Thoracic aorta (tissue), 2 donors: Measurements from ENCODE around the gene ZNF674. TPM values are rescaled to one million over a fixed set of nuclear protein-coding genes. Genes with fewer than 3 reads are reported as not detected.
A peak's percentile ranks its signal among the peaks of the same experiment; 100 is the strongest.

Source experiments
- ATAC-seq: fragments of 150-250 bp; one replicate; pipeline ENCODE4 v1.8.0; 2017; ENCODE audit warnings: low read depth; ENCODE audit not compliant: insufficient number of reproducible peaks, low FRiP score
- DNase-seq: peaks from one replicate; pipeline ENCODE4 v3.0.0-alpha.2; 2020; ENCODE audit warnings: low spot score
- H3K27ac ChIP-seq, 2 donors: fragments of 200-600 bp; sonication (generic); 1 replicate in 1 of 2; 2 replicates in 1 of 2; pipeline ENCODE4 v1.5.1; 2016; ENCODE audit warnings: mild to moderate bottlenecking in 2 of 2, moderate library complexity in 2 of 2
- H3K27me3 ChIP-seq: fragments of 200-600 bp; sonication (generic); replicated peaks from 2 replicates; pipeline ENCODE4 v1.6.0; 2016; ENCODE audit warnings: mild to moderate bottlenecking; ENCODE audit not compliant: insufficient read depth
- H3K36me3 ChIP-seq: fragments of 200-600 bp; sonication (generic); one replicate; pipeline ENCODE4 v1.5.1; 2016
- H3K4me1 ChIP-seq, 2 donors: fragments of 200-600 bp; sonication (generic); 1 replicate in 1 of 2; 2 replicates in 1 of 2; pipeline versions ENCODE4 v1.5.1 to v1.6.0; 2016; ENCODE audit warnings: low read depth in 2 of 2, mild to moderate bottlenecking in 1 of 2; ENCODE audit not compliant: control insufficient read depth in 1 of 2
- H3K4me3 ChIP-seq: fragments of 200-600 bp; sonication (generic); 2 replicates; pipeline ENCODE4 v1.5.1; 2016; ENCODE audit warnings: mild to moderate bottlenecking
- H3K9me3 ChIP-seq: fragments of 200-600 bp; sonication (generic); 2 replicates; pipeline ENCODE4 v1.5.1; 2016
- total RNA-seq, 2 donors: library from RNA; depleted of rRNA; stranded (reverse); fragments of >200 nt; gene quantifications; one replicate each; pipeline versions ENCODE4 v1.1.0 to v1.2.3, GENCODE V29; 2016
- TF ChIP-seq, protein P1 (sequence below): fragments of 200-600 bp; sonication (generic); IDR thresholded peaks from one replicate; pipeline ENCODE4 v1.5.1; 2019; ENCODE audit warnings: antibody characterized with exemption

The ZNF674 gene
- total RNA-seq, result 10 to 100 TPM in 1 of 2 donors, 1 to 10 TPM in 1; 8.1 to 15.6 TPM

DNA sequence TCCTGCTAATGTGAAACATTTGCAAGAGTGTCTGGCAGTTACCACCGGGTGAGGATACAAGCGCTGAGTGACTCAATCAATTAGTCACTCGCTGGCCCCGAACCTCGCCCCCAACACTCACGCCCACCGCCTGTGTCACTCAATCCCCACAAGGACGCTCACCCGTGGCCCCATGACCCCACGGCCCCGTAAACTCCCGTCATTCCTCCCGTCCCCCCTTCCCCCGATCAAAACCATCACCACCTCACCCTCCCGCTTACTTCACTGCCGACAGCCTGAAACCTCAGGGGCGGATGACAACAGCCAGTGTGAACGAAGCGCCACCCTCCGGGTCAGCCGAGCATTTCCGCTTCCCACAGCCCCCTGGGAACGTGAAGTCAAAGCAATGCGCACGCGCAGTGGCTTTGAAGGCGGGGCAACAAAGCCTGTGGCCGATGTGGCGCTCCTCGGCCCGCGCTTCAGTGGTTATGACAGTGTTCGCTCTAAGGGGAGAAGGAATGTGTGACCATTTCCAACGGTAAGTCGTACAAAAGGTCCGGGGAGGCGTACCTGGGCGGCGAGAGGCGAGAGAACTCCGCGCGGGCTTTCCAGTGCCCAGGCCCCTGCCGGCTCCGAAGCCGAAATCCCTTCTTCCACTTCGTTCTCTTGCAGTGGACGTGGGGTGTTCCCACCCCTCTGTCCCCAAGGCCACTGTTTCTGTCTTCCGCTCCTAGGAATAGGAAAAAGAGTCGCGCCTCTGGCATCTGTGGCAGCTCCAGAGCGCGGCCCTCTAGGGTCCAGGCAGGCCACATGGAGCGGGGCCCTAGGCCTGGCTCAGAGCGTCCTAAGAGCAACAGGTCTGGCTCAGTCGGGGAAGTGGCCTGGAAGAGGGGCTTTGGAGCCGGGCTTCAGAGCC, at the start of gene ZNF674:
Gene ZNF674 (minus strand): TSS at position 311 of the 895 bp plus-strand sequence. CDS start 3,334 bp downstream, outside the sequence.
- H3K4me3 ChIP-seq, result peak within 1 kb of the TSS; percentile 90
- peak; percentile 77 for ATAC-seq
- DNase-seq, result peak; percentile 56
- TF ChIP-seq, protein P1, sequence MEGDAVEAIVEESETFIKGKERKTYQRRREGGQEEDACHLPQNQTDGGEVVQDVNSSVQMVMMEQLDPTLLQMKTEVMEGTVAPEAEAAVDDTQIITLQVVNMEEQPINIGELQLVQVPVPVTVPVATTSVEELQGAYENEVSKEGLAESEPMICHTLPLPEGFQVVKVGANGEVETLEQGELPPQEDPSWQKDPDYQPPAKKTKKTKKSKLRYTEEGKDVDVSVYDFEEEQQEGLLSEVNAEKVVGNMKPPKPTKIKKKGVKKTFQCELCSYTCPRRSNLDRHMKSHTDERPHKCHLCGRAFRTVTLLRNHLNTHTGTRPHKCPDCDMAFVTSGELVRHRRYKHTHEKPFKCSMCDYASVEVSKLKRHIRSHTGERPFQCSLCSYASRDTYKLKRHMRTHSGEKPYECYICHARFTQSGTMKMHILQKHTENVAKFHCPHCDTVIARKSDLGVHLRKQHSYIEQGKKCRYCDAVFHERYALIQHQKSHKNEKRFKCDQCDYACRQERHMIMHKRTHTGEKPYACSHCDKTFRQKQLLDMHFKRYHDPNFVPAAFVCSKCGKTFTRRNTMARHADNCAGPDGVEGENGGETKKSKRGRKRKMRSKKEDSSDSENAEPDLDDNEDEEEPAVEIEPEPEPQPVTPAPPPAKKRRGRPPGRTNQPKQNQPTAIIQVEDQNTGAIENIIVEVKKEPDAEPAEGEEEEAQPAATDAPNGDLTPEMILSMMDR, result peak; percentile 27
- H3K36me3 ChIP-seq, result no peaks in the 10 kb centered on the region
- no peaks in the 10 kb centered on the region for H3K27me3 ChIP-seq
- H3K27ac ChIP-seq, result peak within 1 kb of the TSS; percentile 85
- H3K4me1 ChIP-seq, result peaks cover 3 to 18% of the 10 kb centered on the region in 2 donors
- no peaks in the 10 kb centered on the region for H3K9me3 ChIP-seq

DNA sequence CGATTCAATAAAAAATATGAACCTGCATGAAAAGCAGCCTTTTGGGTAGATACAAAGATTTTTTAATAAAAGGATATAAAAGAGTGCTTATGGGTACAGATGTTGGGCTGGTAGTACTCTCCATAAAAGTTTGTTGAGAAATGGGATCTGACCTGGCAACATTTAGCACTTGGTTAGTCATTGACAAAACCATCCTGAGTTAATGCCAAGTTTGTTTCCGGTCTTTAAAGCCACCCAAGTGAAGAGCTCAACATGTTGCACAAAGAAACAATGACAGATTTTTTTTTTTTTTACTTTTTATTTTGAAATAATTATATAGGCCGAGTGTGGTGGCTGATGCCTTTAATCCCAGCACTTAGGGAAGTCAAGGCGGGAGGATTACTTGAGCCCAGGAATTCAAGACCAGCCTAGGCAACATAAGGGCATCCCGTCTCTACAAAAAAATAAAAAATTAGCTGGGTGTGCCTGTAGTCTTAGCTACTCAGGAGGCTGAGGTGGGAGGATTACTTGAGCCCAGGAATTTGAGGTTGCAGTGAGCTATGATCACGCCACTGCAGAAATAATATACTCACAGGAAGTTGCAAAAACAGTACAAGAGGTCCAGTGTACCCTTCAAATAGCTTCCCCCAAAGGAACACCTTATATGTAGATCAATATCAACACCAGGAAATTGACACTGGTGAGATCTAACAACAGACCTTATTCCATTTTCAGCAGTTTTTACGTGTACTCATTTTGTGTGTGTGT, 44.9 kb upstream of the ZNF674 start:
- TF ChIP-seq, protein P1, result no peak
- DNase-seq (no peak), ATAC-seq (no peak)
- Histone ChIP-seq H3K27me3 (no peaks in the 10 kb centered on the region), H3K27ac (peak overlapping the region in 1 of 2 donors; percentile 77), H3K4me1 (peaks cover 4 to 38% of the 10 kb centered on the region in 2 donors), H3K4me3 (no peak overlapping the region), H3K36me3 (no peaks in the 10 kb centered on the region), H3K9me3 (no peaks in the 10 kb centered on the region)

DNA sequence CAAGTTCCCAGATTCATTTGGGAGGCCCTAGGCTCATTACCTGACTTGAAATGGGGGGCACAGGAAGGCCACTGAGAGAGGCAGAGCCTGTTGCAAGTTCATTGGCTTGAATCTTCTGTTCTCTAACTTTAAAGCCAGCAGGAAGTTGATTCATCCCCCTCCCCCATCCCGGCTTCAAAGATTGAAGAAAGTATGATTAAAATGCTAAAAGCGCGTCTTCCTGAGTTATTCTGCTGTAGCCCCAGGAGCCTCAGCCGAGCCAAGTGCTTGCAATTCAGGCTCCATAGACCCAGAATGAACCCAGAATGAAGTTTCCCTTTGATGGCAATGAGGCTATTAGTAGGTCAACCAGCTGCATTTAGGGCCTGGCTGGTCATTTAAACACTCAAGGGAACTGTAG, 43.0 kb upstream of the ZNF674 start:
- peak overlapping the region; percentile 38 for H3K4me3 ChIP-seq
- ATAC-seq (peak; percentile 12), DNase-seq (peak; percentile 17)
- no peaks in the 10 kb centered on the region for H3K9me3 ChIP-seq
- peaks cover 4 to 44% of the 10 kb centered on the region in 2 donors for H3K4me1 ChIP-seq
- H3K27me3 ChIP-seq, result no peaks in the 10 kb centered on the region
- TF ChIP-seq, protein P1, result no peak
- H3K36me3 ChIP-seq, result no peaks in the 10 kb centered on the region
- peak overlapping the region; percentile 37 to 77 for H3K27ac ChIP-seq

DNA sequence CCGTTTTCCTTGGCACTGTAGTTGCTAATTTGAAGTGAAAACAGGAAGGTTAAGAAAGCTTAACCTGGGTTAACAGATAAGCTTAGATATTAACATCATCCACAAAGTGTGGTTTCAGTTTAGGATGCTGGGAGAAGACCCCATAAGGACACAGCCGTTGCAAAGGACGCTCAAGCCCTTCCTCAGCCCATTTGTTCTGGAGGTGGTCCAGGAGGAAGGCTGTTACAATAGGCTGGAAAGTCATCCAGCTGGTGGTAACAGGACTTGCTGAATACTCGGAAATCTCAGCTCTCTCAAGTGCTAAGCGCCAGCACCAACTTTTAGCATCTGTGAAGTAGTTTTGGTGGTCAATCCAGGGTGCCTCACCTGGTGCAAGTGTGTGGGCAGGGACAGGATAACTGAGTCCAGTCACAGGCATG, 42.5 kb upstream of the ZNF674 start:
- Histone ChIP-seq H3K4me1 (peaks cover 4 to 47% of the 10 kb centered on the region in 2 donors), H3K27me3 (no peaks in the 10 kb centered on the region), H3K4me3 (peak overlapping the region; percentile 38), H3K36me3 (no peaks in the 10 kb centered on the region), H3K27ac (peak overlapping the region; percentile 37 to 77), H3K9me3 (no peaks in the 10 kb centered on the region)
- TF ChIP-seq, protein P1, result no peak
- ATAC-seq (peak; percentile 45), DNase-seq (no peak)

DNA sequence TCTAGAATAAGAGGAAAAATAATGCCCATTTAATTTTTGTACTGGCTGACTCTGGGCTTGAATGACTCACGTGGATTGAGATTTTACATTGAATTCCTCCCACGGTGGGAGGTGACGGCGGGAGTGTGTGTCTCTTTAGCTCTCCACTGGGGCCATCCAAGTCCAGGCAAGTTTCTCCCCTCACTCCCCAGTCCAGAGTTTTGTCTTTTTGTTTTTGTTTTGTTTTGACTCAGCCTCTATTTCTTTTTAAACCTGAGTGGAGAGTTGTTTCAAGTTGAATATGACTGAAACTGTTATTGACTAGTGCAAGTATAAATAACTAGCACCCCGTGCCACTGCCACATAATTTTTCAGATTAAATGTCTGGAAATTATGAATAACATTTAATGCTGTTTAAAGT, 41.9 kb upstream of the ZNF674 start:
- Histone ChIP-seq H3K4me1 (peaks cover 4 to 51% of the 10 kb centered on the region in 2 donors), H3K27ac (peak overlapping the region; percentile 37 to 77), H3K9me3 (no peaks in the 10 kb centered on the region), H3K27me3 (no peaks in the 10 kb centered on the region), H3K4me3 (peak overlapping the region; percentile 38), H3K36me3 (no peaks in the 10 kb centered on the region)
- ATAC-seq (no peak), DNase-seq (no peak)
- TF ChIP-seq, protein P1, result no peak
